HTERT RPE-1 (cell line): Measurements from ENCODE around the gene SLC43A1.

Experiments
- in situ Hi-C: fragments of 300-500 bp; cut with MboI; formaldehyde crosslinking; loops from 4 replicates; pipeline ENCODE4 v1.14.3; 2020; ENCODE audit warnings: low sequenced_read_pairs

Gene SLC43A1

GRCh38 chr11:57480409-57481137 lies 34.9 kb downstream of the SLC43A1 start:
- in situ Hi-C loops, result no loop called here

DNA sequence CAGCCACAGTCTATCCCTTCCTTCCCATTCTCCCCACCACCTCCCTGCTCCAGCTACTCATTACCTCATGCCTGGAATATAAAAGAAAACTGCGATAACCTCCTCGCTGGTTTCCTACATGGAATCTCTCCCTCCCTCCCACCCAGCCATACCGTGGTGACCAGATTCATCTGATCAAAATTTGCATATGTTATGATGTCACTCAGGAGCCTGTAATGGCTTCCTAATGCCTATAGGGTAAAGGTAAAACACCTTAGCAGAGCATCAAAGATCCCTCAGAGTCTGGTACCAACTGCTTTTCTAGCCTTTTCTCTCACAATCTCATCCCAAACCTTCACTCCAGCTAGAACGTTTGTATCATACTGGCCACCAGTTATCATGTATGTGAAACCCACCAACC lies 35.6 kb downstream of the SLC43A1 start:
- in situ Hi-C loops, result no loop called here

DNA sequence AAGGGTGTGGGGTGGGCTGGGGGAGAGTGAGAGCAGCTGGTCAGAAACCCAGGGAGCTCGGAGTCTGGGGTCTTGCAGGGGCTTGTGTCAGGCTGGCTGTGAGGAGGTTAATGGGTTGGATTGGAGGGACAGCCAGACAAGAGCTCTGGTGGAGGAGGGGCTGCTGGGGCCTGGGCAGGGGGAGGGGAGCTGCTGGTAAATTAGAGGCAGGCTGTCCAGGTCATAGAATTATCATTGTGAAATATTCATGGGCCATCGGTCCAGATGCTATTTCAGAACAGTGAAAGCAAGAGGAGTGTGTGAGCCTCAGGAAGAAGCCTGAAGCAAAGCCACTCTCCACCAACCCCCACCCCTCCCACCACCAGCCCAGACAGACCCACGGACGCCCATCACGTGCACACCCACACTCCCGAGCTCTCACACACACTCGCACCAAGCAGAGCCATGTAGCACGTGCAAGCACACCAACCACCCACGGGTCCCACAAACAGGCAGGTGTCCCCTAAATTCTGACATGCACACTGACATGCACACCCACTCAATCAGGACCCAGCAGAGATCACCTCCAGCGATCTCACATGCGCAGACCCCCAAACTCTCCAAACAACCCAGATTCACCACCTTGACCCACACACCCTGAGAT lies 36.4 kb downstream of the SLC43A1 start:
- in situ Hi-C loops, result no loop called here

DNA sequence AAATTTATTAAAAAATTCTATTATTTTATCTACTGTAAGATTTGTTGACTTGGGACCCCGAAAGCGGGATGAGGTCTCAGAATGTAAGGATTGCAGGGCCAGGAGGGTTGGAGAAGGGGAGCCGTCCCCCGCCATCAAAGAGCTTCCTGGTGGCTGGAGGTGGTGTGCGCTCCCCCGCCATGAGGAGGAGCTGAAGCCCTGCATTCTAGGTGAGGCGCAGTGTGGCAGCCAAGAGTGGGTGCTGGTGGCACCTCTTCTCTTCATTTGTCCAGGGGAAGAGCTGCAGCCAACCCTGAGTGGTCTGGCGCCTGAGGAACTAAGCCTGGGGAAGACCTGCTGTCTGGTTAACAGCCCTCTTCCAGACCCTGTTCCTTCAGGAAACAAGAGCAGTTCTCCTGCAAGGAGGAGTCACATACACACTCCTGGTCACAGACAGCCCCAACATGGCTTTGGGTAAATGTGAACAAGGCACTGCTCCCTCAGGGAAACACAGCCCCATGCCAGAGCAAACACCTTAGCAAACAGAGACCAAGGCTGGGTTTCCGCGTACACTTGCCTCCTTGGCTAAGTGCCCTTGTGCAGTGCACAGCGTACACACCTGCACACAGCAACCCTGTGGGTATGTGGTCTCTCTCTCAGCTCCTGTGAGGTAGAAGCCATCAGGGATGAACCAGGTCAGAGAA lies 37.9 kb downstream of the SLC43A1 start:
- in situ Hi-C loops, result no loop called here

- in situ Hi-C loops, result no loop called here
Measured at GRCh38 chr11:57476757-57477506, 38.6 kb downstream of the SLC43A1 start.

GRCh38 chr11:57476047-57476756 lies 39.3 kb downstream of the SLC43A1 start:
- in situ Hi-C loops, result no loop called here

DNA sequence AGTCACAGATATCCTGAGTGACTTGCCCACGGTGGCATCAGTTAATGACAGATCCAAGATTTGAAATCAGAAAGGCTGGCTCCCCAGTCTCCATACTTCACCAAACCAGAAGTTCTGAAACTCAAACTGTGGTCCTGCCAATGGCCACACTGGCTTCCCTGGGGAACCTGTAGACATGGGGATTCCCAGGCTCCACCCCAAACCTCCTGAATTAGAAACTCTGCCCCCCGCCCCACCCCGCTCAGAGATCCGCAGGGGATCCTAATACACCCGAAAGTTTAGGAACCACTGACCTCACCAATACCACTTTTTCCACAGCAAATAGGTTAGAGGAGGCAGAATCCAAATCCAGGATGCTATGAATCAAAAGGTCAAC lies 39.8 kb downstream of the SLC43A1 start:
- in situ Hi-C loops, result no loop called here

DNA sequence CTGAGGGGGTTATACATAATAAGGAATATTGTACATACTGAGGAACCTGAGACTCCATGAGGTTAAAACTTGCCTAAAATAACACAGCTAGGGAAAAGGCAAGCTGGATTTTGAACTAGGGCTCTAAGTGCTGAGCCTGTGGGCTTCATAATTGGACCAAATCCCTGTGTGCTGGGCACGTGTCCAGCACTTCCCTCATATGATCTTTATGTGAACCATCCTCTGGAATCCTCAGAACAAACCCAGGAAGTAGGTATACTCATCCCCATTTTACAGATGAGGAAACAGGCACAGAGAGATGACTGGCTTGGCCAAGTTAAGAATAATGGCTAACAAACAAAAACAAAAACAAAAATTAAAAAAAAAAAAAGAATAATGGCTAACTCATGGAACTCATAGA lies 40.3 kb downstream of the SLC43A1 start:
- in situ Hi-C loops, result no loop called here

DNA sequence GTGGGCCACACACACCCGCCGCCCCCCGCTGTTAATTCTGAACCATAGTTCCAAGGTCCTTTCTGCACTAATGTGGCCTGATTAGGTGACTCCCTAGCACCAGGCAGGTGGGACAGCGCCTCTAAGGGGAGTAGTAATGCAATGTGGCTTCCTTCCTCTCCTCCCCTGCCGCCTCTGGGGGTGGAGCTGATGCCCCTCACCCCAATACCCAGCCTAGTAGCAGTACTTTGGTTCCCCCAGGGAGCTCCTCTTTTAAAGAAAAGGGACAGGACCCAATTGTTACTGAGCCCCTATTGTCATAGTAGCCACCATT lies 40.7 kb downstream of the SLC43A1 start:
- in situ Hi-C loops, result no loop called here

DNA sequence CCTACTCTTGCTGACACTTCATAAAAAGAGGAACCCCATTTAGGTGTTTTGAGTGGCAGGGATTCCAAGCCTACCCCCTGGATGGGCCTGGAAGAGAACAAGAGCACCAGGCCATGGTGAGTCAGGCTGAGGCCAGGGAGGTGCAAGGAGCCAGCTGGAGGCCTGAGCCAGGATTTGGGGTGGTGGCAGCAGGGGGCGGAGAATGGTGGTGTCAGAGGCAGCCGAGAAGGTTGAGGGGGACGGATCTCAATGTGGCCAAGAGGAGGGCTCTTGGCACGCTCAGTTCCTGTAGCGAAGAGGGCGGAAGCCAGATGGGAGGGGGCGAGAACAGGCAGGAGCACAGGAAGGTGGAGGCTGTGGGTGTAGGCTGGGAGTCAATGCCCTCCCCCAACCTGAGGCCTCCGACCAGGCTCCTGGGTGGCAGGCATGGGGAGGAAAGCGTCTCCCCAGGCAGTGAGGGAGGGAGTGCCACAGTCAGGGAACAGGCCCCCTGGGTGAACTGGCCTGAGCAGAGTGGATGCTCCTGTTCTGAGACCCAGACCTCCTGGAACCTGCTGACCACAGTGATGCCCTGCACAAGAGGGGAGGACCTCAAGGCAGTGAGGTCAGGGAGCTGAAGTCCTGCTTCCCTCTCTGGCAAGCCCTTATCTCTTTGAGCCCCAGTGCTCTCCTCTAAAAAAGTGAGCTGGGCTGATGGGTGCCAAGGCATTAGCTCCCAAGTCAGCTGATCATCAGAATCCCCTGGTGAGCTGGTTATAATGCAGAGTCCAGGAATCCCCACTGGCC lies 41.3 kb downstream of the SLC43A1 start:
- in situ Hi-C loops, result no loop called here

- in situ Hi-C loops, result no loop called here
Measured at GRCh38 chr11:57473285-57473841, 42.1 kb downstream of the SLC43A1 start.

- in situ Hi-C loops, result no loop called here
Measured at GRCh38 chr11:57471496-57471895, 44.0 kb downstream of the SLC43A1 start.

GRCh38 chr11:57469268-57469667 lies 46.2 kb downstream of the SLC43A1 start:
- in situ Hi-C loops, result no loop called here

- in situ Hi-C loops, result no loop called here
Measured at GRCh38 chr11:57468276-57468675, 47.2 kb downstream of the SLC43A1 start.

DNA sequence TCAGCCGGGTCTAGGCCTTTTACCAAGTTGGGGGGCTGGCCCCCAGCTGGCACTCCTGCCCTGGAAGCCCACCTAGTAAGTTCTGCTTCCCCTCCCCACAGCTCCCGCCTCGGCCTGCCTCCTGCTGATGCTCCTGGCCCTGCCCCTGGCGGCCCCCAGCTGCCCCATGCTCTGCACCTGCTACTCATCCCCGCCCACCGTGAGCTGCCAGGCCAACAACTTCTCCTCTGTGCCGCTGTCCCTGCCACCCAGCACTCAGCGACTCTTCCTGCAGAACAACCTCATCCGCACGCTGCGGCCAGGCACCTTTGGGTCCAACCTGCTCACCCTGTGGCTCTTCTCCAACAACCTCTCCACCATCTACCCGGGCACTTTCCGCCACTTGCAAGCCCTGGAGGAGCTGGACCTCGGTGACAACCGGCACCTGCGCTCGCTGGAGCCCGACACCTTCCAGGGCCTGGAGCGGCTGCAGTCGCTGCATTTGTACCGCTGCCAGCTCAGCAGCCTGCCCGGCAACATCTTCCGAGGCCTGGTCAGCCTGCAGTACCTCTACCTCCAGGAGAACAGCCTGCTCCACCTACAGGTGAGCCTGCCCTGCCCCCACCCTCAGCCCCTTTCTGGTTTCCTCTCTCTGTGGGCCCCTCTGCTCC lies 47.9 kb downstream of the SLC43A1 start:
- in situ Hi-C loops, result no loop called here

DNA sequence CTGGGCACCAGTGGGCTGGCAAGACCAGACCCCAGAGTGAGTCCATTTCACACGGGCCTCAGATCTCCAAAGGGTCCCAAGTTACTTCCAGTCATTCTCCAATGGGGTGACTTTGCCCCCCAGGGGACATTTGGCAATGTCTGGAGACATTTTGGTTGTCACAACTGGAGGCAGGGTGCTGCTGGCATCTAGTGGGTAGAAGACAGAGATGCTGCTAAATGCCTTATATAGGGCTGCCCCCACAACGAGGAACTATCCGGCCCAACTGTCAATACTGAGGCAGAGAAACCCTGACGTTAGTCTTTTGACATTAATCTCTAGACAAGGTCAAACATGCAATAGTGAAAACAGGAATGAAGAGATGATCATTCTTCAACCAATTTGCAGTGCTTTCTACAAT lies 48.8 kb downstream of the SLC43A1 start:
- in situ Hi-C loops, result no loop called here

GRCh38 chr11:57464539-57465181 lies 50.8 kb downstream of the SLC43A1 start:
- in situ Hi-C loops, result no loop called here

DNA sequence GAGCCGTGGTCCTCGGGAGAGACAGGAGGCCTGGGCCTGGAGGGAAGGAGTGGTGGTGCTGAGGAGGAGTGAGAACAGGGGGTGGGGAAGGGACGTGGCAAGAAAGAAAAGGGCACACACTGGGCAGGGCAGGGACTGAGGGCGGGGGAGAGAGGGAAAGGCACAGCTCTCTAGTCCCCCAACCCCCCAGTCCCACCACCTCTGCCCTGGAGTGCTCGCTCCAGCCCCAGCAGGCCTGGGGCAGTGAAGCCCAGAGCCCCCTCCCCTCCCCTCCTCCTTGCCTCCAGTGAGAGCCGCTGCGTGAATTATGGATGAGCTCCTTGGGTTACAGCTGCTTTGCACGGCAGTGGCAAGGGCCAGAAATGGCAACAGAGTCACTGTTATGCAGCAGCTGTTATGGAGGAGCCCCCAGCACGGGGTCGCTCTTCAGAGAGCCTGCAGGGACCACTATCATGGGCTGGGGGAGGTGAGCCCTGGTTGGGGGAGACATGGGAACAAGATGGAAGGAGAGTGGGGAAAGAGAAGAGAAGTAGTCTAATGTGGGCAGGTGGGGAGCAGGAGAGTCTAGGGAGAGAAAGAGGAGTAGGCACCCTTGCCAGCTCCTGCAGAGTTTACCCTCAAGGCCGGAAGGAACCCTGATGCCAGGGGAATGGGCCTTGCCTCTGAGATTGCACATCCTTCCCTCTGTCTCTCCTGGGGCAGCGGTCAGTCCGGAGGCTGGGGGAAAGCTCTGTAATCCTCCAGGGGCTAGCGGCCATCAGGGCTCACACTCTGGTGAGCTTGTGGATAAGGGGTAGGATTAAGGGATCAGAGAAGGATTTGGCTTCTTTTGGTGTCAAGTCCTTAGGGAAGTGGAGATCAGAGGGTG lies 51.6 kb downstream of the SLC43A1 start:
- in situ Hi-C loops, result no loop called here
